AG04450 (cell line): ENCODE data around the gene LCN1. TPM values are rescaled to one million over a fixed set of nuclear protein-coding genes. Genes with fewer than 3 reads are reported as not detected.

Experiments
- CTCF ChIA-PET: fragments of 300-600, 350-600 bp; formaldehyde crosslinking; extraction: SDS; loops from one replicate; lab custom pipeline; 2022; ENCODE audit warnings: antibody characterized with exemption, inconsistent platforms; lab: Charles Lee
- POLR2A ChIA-PET: fragments of 350-600 bp; formaldehyde crosslinking; extraction: SDS; loops from one replicate; lab custom pipeline; 2021; ENCODE audit warnings: antibody characterized with exemption, inconsistent platforms; lab: Yijun Ruan, JAX
- DNase-seq: peaks from one replicate; pipeline ENCODE4 v3.0.0-alpha.2; 2011; ENCODE audit warnings: low read depth, low spot score
- H3K27ac ChIP-seq: one replicate; pipeline ENCODE4 v1.5.1; 2012; ENCODE audit warnings: low read depth, low read length, control low read depth
- H3K27me3 ChIP-seq: one replicate; pipeline ENCODE4 v1.6.0; 2012; ENCODE audit warnings: low read length; ENCODE audit not compliant: control insufficient read depth, insufficient read depth
- H3K4me3 ChIP-seq: 2 replicates; pipeline ENCODE4 v1.5.1; 2011; ENCODE audit warnings: mild to moderate bottlenecking, low read depth, low read length, control low read depth
- H3K9me3 ChIP-seq: 2 replicates; pipeline ENCODE4 v1.5.1; 2012; ENCODE audit warnings: low read length; ENCODE audit not compliant: control insufficient read depth, insufficient read depth
- polyA plus RNA-seq: library from polyadenylated mRNA; depleted of rRNA; stranded (reverse); fragments of >200 nt; gene quantifications from 2 replicates; pipeline ENCODE4 v1.2.3, GENCODE V29; 2011; rRNA removed
- TF ChIP-seq, protein P1 (sequence below): IDR thresholded peaks from 2 replicates; pipeline ENCODE4 v1.5.1; 2011; ENCODE audit warnings: low read depth, low read length, control low read depth, inconsistent platforms

The LCN1 gene
- polyA plus RNA-seq, 1 experiment = not detected

- no peak overlapping the region for H3K27ac ChIP-seq
- H3K4me3 ChIP-seq = no peak overlapping the region
- TF ChIP-seq, protein P1, sequence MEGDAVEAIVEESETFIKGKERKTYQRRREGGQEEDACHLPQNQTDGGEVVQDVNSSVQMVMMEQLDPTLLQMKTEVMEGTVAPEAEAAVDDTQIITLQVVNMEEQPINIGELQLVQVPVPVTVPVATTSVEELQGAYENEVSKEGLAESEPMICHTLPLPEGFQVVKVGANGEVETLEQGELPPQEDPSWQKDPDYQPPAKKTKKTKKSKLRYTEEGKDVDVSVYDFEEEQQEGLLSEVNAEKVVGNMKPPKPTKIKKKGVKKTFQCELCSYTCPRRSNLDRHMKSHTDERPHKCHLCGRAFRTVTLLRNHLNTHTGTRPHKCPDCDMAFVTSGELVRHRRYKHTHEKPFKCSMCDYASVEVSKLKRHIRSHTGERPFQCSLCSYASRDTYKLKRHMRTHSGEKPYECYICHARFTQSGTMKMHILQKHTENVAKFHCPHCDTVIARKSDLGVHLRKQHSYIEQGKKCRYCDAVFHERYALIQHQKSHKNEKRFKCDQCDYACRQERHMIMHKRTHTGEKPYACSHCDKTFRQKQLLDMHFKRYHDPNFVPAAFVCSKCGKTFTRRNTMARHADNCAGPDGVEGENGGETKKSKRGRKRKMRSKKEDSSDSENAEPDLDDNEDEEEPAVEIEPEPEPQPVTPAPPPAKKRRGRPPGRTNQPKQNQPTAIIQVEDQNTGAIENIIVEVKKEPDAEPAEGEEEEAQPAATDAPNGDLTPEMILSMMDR = no peak
- no peak for DNase-seq
- CTCF ChIA-PET = no interaction called here
- POLR2A ChIA-PET = no interaction called here
- H3K27me3 ChIP-seq = no peaks in the 10 kb centered on the region
- H3K9me3 ChIP-seq = peaks cover 15% of the 10 kb centered on the region
Observed at GRCh38 chr9:135570456-135570855, 49.2 kb downstream of the LCN1 start.

DNA sequence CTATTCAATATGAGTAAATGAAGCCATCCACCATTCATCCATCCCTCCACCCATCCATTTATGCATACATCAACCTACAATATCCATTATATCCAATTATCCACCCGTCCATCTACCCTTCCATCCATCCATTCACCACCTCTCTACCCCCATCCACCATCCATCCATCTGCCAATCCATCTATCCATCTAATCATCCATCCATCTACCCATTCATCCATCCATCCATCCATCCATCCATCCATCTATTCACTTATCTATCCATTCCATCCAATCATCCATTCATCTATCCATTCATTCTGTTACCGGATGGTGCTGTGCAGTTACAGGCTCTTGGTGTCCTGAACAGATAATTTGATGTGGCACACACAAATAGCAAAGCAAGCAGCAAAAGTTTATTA lies 51.0 kb downstream of the LCN1 start:
- H3K4me3 ChIP-seq = no peak overlapping the region
- TF ChIP-seq, protein P1 = no peak

GRCh38 chr9:135573124-135573523 lies 51.9 kb downstream of the LCN1 start:
- Histone ChIP-seq H3K27ac (no peak overlapping the region), H3K27me3 (no peaks in the 10 kb centered on the region), H3K9me3 (peaks cover 22% of the 10 kb centered on the region), H3K4me3 (no peak overlapping the region)
- POLR2A ChIA-PET = no interaction called here
- CTCF ChIA-PET = no interaction called here
- DNase-seq = no peak
- TF ChIP-seq, protein P1 = no peak

More for the DNA sequence above, 51.0 kb downstream of the LCN1 start:
- CTCF ChIA-PET = no interaction called here
- Histone ChIP-seq H3K27ac (no peak overlapping the region), H3K27me3 (no peaks in the 10 kb centered on the region), H3K9me3 (peaks cover 22% of the 10 kb centered on the region)
- POLR2A ChIA-PET = interaction anchor here (0.6 kb wide), 1 partner anchor 695 kb away, joined by 3 read pairs; no protein-coding TSS in a partner anchor
- DNase-seq = no peak

DNA sequence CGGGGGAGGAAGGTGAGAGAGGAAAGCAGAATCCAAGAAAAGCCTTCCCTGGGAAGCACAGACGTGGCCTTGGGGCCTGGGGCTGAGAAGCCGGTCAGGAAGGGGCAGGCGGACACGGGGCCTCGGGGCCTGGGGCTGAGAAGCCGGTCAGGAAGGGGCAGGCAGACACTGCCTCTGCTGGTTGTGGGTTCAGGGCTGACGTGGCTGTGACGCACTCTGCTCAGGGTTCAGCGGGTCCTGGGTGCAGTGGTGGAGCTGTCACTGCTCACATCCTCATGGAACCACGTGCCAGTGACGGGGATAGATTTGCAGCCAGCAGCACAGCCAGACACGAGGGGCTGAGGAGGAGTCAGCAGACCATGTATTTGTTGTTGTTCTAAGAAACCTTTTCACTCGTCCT lies 53.1 kb downstream of the LCN1 start:
- Histone ChIP-seq H3K4me3 (no peak overlapping the region), H3K27me3 (no peaks in the 10 kb centered on the region), H3K9me3 (peaks cover 22% of the 10 kb centered on the region), H3K27ac (no peak overlapping the region)
- TF ChIP-seq, protein P1 = no peak
- ChIA-PET POLR2A (no interaction called here), CTCF (no interaction called here)
- DNase-seq = no peak

DNA sequence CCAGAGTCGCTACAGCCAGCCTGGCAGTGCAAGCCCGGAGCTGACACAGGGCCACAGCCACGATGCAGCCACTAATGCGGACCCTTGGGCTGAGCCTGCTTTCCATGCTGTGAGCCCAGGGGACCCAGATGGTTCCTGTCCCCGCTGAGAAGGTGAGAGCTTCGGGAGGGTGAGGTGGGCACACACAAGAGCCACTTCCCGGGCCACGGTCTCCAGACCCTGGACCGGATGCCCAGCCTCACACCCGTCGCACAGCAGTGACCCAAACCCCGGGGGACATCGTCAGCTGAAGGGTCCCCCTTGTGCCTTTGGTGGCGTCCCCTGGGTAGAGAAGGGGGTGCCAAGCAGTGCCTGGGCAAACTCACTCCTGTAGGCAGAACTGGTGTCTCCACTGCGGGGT lies 53.7 kb downstream of the LCN1 start:
- ChIA-PET POLR2A (no interaction called here), CTCF (no interaction called here)
- H3K27ac ChIP-seq = no peak overlapping the region
- H3K27me3 ChIP-seq = no peaks in the 10 kb centered on the region
- TF ChIP-seq, protein P1 = no peak
- no peak for DNase-seq
- H3K4me3 ChIP-seq = no peak overlapping the region
- peaks cover 22% of the 10 kb centered on the region for H3K9me3 ChIP-seq

Other genes starting within 250 kb of the LCN1 start
- 3.2 and 3.3 TPM in 2 replicates for gene PPP1R26, start 41.7 kb upstream of the LCN1 start, polyA plus RNA-seq
- gene MRPS2, start 20.8 kb upstream of the LCN1 start, polyA plus RNA-seq = 39.9 and 53.4 TPM in 2 replicates
- gene OBP2A, start 24.7 kb downstream of the LCN1 start, polyA plus RNA-seq = not detected in 2 replicates
- not detected in 2 replicates for gene PAEP, start 40.3 kb downstream of the LCN1 start, polyA plus RNA-seq
- gene GLT6D1, start 118.1 kb downstream of the LCN1 start, polyA plus RNA-seq = not detected in 2 replicates
- not detected in 2 replicates for gene LCN9, start 141.9 kb downstream of the LCN1 start, polyA plus RNA-seq
- not detected in 2 replicates for gene SOHLH1, start 178.0 kb downstream of the LCN1 start, polyA plus RNA-seq
- gene KCNT1, start 180.7 kb downstream of the LCN1 start, polyA plus RNA-seq = not detected in 2 replicates